ENCODE measurements around the gene CORO7. TPM values are rescaled to one million over a fixed set of nuclear protein-coding genes. Genes with fewer than 3 reads are reported as not detected.
A peak's percentile ranks its signal among the peaks of the same experiment; 100 is the strongest.

The CORO7 gene
- polyA plus RNA-seq, 1 of the 3 experiments (the other 2 are of a cell fraction) = 25.8 TPM

DNA sequence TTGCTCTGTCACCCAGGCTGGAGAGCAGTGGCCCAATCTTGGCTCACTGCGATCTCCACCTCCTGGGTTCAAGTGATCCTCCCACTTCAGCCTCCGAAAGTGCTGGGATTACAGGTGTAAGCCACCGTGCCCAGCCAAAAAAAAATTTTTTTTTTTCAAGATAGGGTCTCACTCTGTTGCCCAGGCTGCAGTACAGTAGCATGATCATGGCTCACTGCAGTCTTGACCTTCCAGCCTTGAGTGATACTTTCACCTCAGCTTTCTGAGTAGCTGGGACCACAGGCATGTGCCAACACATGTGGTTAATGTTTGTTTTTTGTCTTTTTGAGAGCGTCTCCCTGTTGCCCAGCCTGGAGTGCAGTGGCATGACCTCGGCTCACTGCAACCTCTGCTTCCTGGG lies 63.6 kb downstream of the CORO7 start:
- Histone ChIP-seq H4K20me1 (ENCODE audit: insufficient read depth) (peaks cover 8% of the 10 kb centered on the region; the same call in 1 of the 2 replicates), H3K36me3 (replicated peaks in 1 of 2; ENCODE audit: control insufficient read depth in 1 of 2, insufficient read depth in 2 of 2, low read length in 1 of 2) (peaks cover 0 to 2% of the 10 kb centered on the region in 2 experiments), H3F3A (replicated peaks; ENCODE audit: insufficient read depth) (peaks cover 20% of the 10 kb centered on the region), H3K4me3 (ENCODE audit: low read depth in 2 of 2, low read length in 1 of 2) (no peak overlapping the region), H3K9me3 (no peaks in the 10 kb centered on the region), H3K9ac (no peak overlapping the region), H3K9me2 (no peaks in the 10 kb centered on the region), H3K27me3 (ENCODE audit: insufficient read depth) (no peaks in the 10 kb centered on the region), H3K4me1 (ENCODE audit: control insufficient read depth in 1 of 2, insufficient read depth in 2 of 2, low read depth in 1 of 2, low read length in 1 of 2) (peaks cover 3 to 10% of the 10 kb centered on the region in 2 experiments; a peak in 3 of 4 replicates), H3K27ac (ENCODE audit: low read depth in 2 of 2, low read length in 1 of 2) (peak overlapping the region in 1 of 2 experiments; percentile 83; a peak in 1 of 4 replicates), H2AFZ (ENCODE audit: low read depth) (no peak overlapping the region), H3K4me2 (no peak overlapping the region), H3K79me2 (ENCODE audit: insufficient read depth) (peaks cover 32% of the 10 kb centered on the region)
- 96% methylated on average over 5 of the region's 5 CpGs for WGBS (ENCODE audit: low lambda C conversion rate)
- CTCF ChIA-PET = interaction anchor here (2.7 to 13.0 kb wide), 3 partner anchors 13 to 64 kb away, joined by 10 to 205 read pairs (median 31); no protein-coding TSS in a partner anchor
- TF ChIP-seq MEF2A (IDR thresholded peaks at IDR 0.05; ENCODE audit: borderline replicate concordance, low read depth) (no peak), GATA2 (CRISPR knock-in tag; IDR thresholded peaks at IDR 0.05) (no peak), NRF1 (IDR thresholded peaks at IDR 0.05; ENCODE audit: low read depth, low read length) (no peak), EP300 (IDR thresholded peaks at IDR 0.05; ENCODE audit: borderline replicate concordance in 1 of 2, low read depth in 1 of 2, low read length in 1 of 2) (no peak), FOXJ3 (CRISPR knock-in tag; IDR thresholded peaks at IDR 0.05) (no peak), USF2 (IDR thresholded peaks at IDR 0.05; ENCODE audit: borderline replicate concordance, low read depth, low read length) (no peak)
- TF ChIP-seq, protein P1, sequence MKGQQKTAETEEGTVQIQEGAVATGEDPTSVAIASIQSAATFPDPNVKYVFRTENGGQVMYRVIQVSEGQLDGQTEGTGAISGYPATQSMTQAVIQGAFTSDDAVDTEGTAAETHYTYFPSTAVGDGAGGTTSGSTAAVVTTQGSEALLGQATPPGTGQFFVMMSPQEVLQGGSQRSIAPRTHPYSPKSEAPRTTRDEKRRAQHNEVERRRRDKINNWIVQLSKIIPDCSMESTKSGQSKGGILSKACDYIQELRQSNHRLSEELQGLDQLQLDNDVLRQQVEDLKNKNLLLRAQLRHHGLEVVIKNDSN (IDR thresholded peaks at IDR 0.05; ENCODE audit: borderline replicate concordance, low read depth) = no peak
- POLR2A ChIA-PET = no interaction called here
- DNase-seq = no peak

- peaks cover 42% of the 10 kb centered on the region for H3K79me2 ChIP-seq (ENCODE audit: insufficient read depth)
- ChIA-PET POLR2A (interaction anchor here (0.9 kb wide), 1 partner anchor 51 kb away, joined by 4 read pairs; no protein-coding TSS in a partner anchor), CTCF (interaction anchor here (0.6 to 13.0 kb wide), 7 partner anchors 12 to 641 kb away, joined by 3 to 205 read pairs (median 10); no protein-coding TSS in a partner anchor)
- peaks cover 15% of the 10 kb centered on the region for H4K20me1 ChIP-seq (ENCODE audit: insufficient read depth)
- peak overlapping the region; percentile 93 for H3K4me2 ChIP-seq
- H3K4me3 ChIP-seq (ENCODE audit: low read depth in 2 of 2, low read length in 1 of 2) = peak overlapping the region in 1 of 2 experiments; percentile 85; a peak in 1 of 4 replicates
- TF ChIP-seq, protein P2, sequence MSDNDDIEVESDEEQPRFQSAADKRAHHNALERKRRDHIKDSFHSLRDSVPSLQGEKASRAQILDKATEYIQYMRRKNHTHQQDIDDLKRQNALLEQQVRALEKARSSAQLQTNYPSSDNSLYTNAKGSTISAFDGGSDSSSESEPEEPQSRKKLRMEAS (IDR thresholded peaks at IDR 0.05; ENCODE audit: low read depth) = no peak; the same call in 1 of the 2 replicates
- TF ChIP-seq ELF1 (IDR thresholded peaks at IDR 0.05) (no peak), TCF12 (IDR thresholded peaks at IDR 0.05) (0 out of 2 replicates have a peak, but pooled peaks have one; percentile 3), CTCF (IDR thresholded peaks at IDR 0.05) (no peak)
- TF ChIP-seq, protein P3, sequence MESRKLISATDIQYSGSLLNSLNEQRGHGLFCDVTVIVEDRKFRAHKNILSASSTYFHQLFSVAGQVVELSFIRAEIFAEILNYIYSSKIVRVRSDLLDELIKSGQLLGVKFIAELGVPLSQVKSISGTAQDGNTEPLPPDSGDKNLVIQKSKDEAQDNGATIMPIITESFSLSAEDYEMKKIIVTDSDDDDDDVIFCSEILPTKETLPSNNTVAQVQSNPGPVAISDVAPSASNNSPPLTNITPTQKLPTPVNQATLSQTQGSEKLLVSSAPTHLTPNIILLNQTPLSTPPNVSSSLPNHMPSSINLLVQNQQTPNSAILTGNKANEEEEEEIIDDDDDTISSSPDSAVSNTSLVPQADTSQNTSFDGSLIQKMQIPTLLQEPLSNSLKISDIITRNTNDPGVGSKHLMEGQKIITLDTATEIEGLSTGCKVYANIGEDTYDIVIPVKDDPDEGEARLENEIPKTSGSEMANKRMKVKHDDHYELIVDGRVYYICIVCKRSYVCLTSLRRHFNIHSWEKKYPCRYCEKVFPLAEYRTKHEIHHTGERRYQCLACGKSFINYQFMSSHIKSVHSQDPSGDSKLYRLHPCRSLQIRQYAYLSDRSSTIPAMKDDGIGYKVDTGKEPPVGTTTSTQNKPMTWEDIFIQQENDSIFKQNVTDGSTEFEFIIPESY (IDR thresholded peaks at IDR 0.05; ENCODE audit: borderline replicate concordance, low read depth) = no peak
- no peaks in the 10 kb centered on the region for H3K9me3 ChIP-seq
- peak overlapping the region; percentile 42; the same call in 1 of the 2 replicates for H2AFZ ChIP-seq (ENCODE audit: low read depth)
- peak overlapping the region; percentile 13 to 83; a peak in 3 of 4 replicates for H3K27ac ChIP-seq (ENCODE audit: low read depth in 2 of 2, low read length in 1 of 2)
- no peak for DNase-seq
- H3K27me3 ChIP-seq (ENCODE audit: insufficient read depth) = no peaks in the 10 kb centered on the region
- peaks cover 3 to 10% of the 10 kb centered on the region in 2 experiments; a peak in 3 of 4 replicates for H3K4me1 ChIP-seq (ENCODE audit: control insufficient read depth in 1 of 2, insufficient read depth in 2 of 2, low read depth in 1 of 2, low read length in 1 of 2)
- peak overlapping the region; percentile 55; the same call in 1 of the 2 replicates for H3K9ac ChIP-seq
- peaks cover 0 to 2% of the 10 kb centered on the region in 2 experiments for H3K36me3 ChIP-seq (replicated peaks in 1 of 2; ENCODE audit: control insufficient read depth in 1 of 2, insufficient read depth in 2 of 2, low read length in 1 of 2)
- H3F3A ChIP-seq (replicated peaks; ENCODE audit: insufficient read depth) = peaks cover 20% of the 10 kb centered on the region
- WGBS (ENCODE audit: low lambda C conversion rate) = 61% methylated on average over 7 of the region's 7 CpGs
- no peaks in the 10 kb centered on the region for H3K9me2 ChIP-seq
Observed at GRCh38 chr16:4351880-4352279, 64.5 kb downstream of the CORO7 start.

Measured in SK-N-SH (cell line).